HTERT RPE-1 (cell line): ENCODE measurements around the gene EIF4H.
"Not testable (repeated sequence)": the region's sequence is repeated elsewhere in the genome, so short reads cannot be mapped to it uniquely, and the experiment has no call there.

Experiments used
- in situ Hi-C: fragments of 300-500 bp; cut with MboI; formaldehyde crosslinking; loops from 4 replicates; pipeline ENCODE4 v1.14.3; 2020; ENCODE audit warnings: low sequenced_read_pairs

Gene EIF4H

DNA sequence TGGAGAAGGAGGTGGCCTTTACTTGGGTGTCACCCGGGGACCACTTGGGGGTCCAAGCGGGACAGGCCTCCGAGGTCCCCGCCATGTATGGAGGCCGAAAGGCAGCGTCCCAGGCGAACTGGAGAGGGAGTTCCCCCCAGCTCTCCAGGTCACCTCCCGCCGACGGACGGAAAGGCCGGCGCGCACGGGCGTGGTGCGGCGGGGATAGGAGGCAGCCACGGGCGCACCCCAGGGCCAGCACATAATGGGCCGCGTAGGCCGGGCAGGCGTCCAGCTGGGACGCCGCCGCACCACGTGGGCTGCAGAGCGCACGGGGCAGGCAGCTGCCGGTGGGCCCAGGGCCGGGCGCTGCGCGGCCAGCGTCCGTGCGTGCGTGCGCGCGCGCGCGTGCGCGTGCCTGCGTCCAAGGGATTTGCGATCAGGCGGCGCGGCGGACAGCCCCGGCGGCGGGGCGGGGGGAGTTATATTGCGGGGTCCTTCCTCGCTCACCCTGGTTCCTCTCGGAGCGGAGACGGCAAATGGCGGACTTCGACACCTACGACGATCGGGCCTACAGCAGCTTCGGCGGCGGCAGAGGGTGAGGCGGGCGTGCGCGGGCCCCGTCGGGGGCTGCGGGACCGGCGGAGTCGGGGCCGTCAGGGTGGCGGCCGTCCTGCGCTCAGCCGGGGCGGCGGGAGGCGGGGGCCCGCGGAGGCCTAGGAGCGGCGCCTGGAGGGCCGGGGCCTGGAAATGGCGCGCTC is at the start of gene EIF4H:
Gene EIF4H, plus strand, starts transcription at position 491 of the 740 bp plus-strand sequence. Its CDS starts 28 bp downstream, at position 519.
- in situ Hi-C loops: no loop called here

DNA sequence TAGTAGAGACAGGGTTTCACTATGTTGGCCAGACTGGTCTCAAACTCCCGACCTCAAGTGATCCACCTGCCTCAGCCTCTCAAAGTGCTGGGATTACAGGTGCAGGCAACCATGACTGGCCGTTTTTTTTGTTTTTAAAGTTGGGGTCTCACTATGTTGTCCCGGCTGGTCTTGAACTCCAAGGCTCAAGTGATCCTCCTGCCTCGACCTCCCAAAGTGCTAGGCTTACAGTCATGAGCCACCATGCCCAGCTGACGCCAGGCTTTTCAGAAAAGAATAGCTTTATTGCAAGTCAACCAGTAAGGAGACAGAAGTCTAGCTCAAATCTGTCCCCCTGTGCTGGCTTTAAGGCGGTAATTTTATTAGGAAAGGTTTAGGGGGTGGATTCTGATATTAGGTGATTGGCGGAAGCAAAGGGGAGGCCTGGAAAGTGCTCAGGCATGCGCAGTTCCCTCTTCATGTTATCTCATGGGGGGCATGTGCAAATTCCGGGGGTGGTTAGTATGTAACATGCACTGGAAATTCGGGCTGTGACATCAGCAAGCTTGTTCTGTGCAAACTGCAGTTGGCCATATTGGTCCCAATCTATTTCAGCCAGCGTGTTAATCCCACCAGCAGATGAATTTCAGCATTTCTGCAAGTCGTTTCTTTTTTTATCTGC is 47.8 kb upstream of the EIF4H start:
- in situ Hi-C loops: no loop called here

DNA sequence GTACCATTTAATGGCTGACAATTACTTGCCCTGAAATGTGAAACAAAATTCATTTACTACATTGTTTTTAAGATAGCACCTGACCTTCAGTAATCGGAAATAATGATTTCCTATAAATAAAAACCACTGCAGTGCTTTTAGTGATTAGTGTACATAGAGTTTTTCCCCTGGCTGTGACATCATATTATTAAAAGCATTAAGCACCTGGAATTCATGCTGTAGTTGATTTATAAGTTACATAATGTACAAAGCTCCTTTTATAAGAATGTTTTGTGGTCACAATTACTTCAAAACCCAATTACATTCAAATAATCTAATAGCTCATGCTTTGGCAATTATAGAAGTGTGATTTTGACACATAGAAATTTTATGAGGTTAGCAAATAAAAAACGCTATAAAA is 44.3 kb upstream of the EIF4H start:
- in situ Hi-C loops: no loop called here

DNA sequence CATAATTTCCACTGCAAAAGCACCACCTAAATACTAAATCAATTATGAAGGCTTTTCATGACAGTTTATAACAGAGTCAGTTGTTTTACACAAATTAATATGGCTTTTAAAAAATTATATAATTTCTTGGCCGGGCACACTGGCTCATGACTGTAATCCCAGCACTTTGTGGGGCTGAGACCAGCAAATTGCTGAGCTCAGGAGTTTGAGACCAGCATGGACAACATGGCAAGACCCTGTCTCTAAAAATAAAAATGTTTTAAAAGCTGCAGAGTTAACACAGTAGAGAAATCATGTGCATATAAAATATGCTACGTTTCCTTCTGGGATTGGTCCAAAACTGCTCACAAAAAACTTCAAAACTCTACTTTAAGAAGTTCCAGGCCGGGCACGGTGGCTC is 43.6 kb upstream of the EIF4H start:
- in situ Hi-C loops: no loop called here

DNA sequence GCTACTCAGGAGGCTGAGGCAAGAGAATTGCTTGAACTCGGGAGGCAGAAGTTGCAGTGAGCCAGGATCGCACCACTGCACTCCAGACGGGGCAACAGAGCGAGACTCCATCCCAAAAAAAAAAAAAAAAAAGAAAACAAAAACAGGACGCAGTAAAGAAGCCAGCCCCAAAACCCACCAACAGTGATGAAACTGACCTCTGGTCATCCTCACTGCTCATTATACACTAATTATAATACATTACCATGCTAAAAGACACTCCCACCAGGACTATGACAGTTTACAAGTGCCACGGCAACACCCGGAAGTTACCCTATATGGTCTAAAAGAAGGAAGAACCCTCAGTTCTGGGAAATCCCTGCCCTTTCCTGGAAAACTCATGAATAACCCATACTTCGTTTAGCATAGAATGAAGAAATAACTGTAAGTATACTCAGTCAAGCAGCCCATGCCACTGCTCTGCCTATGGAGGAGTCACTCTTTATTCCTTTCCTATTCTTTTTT is 40.0 kb upstream of the EIF4H start:
- in situ Hi-C loops: no loop called here

DNA sequence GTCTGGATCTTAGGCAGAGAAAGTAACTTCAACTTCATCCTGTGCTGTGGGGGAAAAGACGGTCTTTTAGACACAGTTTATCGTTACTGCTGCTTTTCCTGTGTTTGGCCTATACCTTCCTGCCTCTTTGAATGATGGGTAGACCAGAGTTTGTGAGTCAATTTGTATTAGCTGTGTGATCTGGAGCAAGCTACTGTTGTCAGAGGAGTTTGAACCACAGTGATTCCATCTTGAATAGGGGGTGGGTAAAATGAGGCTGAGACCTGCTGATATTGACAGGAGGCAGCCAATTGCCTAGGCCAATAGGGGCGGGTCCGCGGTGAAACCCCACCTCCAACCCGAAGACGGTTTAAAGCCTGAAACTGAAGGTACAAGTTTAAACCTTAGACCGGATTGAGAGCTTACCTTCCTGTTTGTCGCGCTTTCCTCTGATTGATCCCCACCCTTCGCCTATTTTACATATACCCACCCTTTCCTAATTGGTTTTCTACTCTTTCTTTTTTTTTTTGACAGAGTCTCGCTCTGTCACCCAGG is 35.8 kb upstream of the EIF4H start:
- in situ Hi-C loops: no loop called here

DNA sequence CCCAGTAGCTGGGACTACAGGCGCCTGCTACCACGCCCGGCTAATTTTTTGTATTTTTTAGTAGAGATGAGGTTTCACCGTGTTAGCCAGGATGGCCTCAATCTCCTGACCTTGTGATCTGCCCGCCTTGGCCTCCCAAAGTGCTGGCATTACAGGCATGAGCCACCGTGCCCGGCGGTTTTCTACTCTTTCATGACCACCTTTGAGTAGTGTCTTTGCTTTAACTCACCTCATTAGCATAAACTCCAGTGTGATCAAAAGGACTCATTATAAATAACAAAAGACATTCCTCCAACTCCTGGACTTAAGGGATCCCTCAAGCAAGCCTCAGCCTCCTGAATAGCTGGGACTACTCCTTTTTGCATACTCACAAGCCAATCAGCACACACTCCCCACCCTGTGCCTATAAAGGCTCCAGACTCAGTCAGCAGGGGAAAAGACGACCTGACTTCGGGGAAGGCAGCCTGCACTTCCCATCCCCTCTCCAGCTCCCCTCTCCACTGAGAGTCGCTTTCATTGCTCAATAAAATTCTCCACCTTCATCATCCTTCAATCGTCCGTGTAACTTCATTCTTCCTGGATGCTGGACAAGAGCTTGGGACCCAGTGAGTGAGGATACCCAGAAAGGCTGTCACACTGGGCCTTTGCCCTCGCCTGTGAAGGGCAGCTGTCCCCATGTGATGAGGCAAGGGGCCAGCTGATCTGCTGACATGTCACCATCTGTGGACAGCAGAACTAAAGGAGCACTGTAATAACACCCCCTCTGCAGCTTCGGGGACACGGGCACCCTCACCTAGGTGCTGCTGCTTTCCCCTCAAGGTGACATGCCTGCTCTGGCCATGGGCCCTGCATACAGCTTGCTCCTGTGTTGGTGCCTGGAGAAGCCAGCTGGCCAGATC is 35.0 kb upstream of the EIF4H start:
- in situ Hi-C loops: no loop called here

DNA sequence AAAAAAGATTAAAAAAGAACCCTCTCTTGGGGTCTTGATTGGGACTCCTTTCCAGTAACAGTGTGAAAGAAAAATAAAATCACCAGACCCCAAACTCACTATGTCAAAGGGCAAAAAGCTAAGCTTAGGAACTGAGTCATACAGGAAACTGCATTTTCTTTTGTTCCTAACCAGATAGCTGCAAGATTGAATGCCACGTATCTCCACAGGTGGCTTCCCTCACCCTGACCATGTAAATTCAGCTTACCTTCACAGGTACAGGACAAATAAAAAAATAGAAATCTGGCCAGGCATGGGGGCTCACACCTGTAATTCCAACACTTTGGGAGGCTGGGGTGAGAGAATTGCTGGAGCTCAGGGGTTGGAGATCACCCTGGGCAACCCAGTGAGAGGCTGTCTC is 32.5 kb upstream of the EIF4H start:
- in situ Hi-C loops: no loop called here

DNA sequence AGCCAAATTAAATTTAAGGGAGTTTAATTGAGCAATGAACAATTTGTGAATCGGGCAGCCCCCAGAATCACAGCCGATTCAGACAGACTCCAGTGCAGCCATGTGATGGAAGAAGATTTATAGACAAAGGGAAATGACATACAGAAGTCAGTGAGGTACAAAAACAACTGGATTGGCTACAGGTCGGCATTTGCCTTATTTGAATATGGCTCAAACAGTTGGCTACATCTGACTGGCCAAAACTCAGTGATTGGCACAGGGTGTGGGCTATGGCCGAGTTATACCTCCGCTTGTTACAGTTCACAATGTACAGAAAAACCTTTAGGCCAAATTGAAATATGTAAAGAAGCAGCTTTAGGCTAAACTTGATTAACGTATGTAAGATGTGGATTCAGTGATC is 30.8 kb upstream of the EIF4H start:
- in situ Hi-C loops: no loop called here

DNA sequence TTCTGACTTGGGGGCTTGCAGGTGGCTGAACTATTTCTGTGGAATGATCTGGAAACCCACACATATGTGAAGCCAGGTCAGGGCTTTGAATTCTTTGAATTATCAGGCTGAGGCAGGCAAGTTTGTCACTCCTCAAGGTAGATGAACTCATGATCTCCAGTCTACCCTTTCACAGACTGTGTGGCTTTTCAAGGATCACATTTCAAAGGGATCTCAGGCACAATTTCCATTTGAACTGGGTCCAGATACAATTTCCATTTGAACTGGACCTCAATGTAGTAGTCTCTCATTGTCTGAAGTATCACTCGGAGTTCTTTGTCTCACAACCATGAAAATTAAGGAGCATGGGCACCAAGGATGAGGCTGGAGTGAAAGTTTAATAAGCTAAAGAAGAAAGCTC is 25.7 kb upstream of the EIF4H start:
- in situ Hi-C loops: no loop called here

DNA sequence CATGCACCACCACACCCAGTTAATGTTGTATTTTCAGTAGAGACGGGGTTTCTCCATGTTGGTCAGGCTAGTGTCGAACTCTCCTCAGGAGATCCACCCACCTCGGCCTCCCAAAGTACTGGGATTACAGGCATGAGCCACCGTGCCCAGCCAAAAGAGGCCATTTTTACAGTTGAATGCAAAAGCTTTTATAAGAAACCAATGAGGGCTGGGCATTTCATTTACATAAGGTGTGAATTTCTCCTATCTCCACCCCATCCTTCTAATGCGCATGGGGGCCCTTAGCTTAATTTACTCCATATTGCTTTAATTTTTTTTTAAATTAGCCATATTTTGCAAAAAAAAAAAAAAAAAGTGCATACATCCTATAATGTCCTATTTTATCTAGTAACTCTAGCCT is 25.1 kb upstream of the EIF4H start:
- in situ Hi-C loops: no loop called here

DNA sequence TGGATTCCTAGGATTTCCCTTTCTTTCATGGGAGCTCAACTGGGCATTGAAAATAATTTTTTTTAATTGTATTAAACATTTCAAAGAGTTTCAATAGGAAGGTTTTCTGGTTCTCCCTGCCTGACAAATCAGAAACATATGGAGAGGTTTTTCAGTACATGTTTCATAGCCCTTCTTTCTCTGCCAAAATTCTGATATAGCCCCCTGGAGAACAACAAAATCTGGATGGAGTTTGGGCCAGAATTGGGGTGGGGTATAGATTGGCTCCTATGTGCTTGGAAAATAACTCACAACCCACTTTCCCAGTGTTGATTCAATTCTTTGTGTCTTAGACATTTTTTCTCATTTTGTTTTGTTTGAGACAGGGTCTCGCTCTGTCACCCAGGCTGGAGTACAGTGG is 24.6 kb upstream of the EIF4H start:
- in situ Hi-C loops: no loop called here

DNA sequence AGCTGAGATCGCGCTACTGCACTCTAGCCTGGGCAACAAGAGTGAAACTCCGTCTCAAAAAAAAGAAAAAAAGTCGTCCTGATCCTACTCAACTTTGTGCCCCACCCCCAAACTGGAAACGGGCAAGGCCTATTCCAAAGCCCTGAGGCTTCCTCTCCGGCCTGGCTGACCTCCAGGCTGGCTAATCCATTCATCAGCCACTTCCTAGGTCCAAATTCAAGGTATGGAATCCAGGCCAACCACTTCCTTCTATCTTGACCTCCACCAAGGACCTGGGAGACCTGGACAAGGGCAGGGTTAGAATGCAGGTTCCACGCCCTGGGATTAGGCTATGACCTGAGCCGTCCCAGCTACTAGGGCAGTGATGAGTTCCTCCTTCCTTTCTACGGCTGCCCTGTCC is 20.4 kb upstream of the EIF4H start:
- in situ Hi-C loops: no loop called here

DNA sequence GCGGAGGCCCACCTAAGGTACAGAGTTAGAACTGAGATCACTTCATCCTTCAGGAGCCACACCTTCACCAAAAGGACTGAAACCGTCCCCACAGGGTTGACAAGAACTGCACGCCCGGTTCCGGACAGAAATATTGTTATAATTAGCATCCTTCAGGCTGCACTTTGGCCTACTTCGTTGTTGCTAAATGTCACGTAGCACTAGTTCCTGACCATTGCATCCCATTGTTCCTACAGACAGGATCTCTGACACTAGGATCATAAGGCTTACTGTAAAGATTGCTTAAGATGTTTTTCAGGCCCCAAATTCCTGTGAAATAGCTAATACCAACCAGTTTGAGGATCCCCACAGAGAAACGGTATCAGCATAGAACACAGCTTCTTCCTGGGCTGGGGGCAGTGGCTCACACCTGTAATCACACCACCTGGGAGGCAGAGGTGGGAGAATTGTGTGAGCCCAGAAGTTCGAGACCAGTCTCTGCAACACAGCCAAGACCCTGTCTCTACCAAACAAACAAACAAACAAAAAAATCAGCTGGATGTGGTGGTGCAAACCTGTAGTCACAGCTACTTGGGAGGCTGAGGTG is 18.3 kb upstream of the EIF4H start:
- in situ Hi-C loops: no loop called here

DNA sequence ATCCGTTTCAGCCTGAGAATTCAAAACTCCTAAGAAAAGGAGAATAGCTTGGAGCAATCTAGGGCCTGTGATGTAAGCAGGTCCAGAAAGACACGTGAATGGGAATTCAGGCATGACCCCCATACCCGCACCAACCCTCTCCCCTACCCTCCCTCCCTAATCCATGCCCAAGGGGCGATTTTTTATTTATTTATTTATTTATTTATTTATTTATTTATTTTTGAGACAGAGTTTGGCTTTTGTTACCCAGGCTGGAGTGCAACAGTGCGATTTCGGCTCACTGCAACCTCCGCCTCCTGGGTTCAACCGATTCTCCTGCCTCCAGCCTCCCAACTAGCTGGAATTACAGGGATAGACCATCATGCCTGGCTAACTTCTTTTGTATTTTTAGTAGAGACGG is 16.6 kb upstream of the EIF4H start:
- in situ Hi-C loops: no loop called here

DNA sequence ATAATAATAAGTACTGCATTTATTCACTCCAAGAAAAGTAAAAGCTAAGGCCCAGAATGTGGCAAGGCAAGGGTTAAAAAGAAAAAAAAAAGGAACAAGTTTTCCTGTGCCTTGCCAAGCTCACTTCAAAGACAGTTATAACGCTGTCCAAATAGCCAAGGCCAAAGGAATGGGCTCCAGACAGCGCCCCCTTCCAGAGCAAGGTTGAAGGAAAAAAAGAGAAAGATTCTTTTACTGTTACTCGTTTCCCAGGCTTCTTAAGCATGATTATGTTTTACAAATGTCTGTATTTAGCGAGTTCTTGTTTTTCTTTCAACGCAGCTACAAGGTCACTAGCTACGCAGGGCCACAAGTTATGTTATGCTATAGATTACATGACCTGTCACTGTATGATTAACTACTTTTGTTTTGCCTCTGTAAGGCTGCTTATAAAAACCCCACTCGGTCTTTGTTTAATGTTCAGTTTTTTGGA is 9.1 kb upstream of the EIF4H start:
- in situ Hi-C loops: no loop called here

DNA sequence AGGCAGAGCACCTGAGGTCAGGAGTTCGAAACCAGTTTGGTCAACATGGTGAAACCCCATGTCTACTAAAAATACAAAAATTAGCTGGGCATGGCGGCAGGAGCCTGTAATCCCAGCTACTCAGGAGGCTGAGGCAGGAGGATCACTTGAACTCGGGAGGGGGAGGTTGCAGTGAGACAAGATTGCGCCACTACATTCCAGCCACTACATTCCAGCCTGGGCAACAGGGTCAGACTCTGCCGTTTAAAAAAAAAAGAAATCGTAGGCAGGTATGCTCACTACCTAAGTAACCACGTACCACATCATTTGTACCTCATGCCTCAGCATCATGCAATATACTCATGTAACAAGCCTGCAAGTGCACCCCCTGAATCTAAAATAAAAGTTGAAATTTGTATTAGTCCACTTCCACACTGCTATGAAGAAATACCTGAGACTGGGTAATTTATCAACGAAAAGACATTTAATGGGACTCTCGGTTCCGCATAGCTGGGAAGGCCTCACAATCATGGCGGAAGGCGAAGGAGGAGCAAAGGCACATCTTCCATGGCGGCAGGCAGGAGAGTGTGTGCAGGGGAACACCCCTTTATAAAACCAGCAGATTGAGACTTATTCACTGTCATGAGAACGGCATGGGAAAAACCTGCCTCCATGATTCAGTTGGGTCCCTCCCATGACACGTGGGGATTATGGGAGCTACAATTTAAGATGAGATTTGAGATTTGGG is 8.1 kb upstream of the EIF4H start:
- in situ Hi-C loops: no loop called here

DNA sequence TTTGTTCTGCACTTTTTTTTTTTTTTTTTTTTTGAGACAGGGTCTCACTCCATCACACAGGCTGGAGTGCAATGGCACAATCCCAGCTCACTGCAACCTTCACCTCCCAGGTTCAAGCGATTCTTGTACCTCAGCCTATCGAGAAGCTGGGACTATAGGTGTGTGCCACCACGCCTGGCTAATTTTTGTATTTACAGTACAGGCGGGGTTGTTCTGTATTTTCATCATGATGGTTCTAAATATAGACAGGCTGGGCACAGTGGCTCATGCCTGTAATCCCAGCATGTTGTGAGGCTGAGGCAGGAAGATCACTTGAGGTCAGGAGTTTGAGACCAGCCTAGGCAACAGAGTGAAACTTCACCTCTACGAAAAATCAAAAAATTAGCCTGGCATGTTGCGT is 6.8 kb upstream of the EIF4H start:
- in situ Hi-C loops: not testable (repeated sequence)

DNA sequence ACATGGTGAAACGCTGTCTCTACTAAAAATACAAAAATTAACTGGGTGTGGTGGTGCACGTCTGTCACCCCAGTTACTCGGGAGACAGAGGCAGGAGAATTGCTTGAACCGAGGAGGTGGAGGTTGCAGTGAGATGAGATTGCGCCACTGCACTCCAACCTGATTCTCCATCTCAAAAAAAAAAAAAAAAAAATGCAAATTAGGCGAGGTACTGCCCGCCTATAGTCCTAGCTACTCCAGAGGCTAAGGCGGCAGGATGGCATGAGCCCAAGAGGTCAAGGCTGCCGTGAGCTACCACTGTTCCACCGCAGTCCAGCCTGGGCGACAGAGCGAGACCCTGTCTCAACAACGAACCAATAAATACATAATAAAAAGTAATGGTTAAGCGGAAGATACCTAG is 1.1 kb upstream of the EIF4H start:
- in situ Hi-C loops: no loop called here

DNA sequence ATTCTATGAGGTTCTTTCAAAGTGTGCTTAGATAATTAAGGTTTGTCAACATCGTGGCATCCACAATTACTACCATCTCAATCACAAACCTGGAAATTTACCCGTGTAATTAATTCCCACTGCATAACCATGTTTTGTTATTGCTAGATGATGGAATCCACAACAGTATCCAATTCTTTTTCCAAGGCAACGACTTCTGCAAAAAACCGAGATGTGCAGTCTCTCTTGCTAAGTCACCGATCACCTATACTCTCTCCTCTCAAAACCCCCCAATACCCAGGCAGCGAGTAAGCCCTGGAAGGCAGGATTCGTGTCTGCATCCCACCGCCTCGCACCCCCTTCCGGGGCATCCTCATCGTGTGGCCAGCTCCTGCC is 678 bp upstream of the EIF4H start:
- in situ Hi-C loops: no loop called here
